ENCODE measurements around the gene DHRS7C.

DHRS7C gene

DNA sequence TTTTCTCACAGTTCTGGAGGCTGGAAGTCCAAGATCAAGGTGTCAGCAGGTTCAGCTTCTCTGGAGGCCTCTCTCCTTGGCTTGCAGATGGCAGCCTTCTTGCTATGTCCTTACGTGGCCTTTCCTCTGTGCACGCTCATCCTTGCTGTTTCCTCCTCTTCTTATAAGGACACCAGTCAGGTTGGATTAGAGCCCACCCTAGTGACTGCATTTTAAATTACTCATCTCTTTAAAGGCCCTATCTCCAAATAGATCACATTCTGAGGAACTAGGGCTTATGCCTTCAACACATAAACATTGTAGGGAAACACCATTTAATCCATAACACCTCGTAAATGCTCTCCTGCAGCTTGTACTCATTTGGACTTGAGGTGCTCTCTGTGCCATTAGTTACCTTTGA lies 36.3 kb downstream of the DHRS7C start:
- DNase-seq: no peak

DNA sequence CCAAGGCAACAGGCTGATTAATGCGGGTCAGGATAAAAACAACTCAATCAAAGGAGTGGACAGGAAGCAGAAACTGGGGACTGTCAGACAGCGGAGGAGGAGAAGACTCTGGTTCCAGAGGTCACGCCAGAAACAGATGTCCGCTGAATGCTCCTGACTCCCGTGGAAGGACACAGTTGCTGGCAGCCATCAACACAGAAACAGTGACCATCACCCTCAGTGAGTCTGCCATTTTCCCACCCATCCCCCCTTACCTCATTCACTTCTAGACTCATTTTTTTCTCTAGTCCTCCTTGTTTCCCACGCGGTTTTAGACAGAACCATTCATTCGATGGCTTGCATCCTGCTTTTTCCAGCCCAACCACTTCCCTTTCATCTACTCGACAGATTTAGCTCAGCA lies 40.9 kb downstream of the DHRS7C start:
- DNase-seq: no peak

DNA sequence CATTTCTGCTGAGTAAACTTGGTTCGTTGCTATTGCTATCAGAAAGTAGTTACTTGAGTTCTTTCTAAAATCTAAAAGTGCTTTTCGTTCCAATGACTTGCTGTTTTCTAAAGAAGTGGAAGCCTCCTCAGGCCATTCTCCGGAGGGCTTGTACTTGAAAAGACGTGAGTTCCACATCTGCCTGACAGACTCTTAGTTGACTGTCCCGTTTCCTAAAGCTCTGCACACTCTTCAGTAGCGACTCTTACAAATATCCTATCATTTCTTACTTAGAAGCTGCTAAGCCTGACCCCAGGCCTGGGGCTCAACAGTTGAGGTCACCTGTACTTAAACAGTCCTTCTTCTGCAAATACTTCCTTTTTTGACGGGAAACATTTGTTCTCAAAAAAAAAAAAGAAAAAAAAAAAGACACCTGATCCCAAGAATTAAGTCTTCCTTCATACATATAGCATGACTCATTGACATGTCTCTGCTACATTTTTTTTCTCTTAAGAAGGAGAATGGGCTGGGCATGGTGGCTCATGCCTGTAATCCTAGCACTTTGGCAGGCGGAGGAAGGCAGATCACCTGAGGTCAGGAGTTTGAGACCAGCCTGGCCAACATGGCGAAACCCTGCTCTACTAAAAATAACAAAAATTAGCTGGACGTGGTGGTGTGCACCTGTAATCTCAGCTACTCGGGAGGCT lies 61.5 kb downstream of the DHRS7C start:
- DNase-seq: no peak

DNA sequence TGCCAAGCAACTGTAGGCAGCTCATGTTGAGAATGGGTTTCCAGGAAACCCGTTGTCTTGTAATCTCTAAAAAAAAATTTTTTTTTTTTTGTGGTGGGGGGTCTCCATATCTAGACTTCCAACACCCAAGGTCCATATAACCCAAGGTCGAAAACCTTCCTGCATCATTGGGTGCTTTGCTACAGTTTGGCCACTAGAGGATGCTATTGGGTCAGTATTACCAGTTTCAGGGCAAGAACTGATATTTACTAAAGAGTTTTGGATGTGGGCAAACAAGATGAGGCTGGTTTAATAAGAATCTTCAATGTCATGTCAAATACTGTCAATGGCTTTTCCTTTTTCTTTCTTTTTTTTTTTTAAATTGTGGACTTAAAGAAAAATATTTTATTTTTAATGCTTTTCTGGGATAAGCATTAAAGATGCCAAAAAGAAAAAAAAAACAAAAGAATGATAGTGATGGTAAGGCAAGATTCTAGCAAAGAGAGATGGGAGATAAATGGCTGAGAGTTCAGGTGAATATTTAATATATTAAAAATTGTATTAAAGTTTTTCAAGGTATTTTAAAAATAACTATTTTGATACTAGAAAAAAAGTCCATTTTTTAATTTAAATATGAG lies 62.2 kb downstream of the DHRS7C start:
- no peak for DNase-seq

DNA sequence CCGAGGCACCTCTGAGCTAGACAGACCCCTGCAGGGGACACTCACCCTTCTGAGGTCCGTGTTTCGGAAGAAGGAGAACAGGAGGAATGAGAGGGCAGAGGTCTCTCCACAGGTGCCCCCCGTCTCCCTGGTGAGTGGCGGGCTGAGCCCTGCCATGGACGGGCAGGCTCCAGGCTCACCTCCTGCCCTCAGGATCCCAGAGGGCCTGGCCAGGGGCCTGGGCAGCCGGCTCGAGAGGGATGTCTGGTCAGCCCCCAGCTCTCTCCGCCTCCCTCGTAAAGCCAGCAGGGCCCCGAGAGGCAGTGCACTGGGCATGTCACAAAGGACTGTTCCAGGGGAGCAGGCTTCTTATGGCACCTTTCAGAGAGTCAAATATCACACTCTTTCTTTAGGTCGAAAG lies 62.8 kb downstream of the DHRS7C start:
- DNase-seq: no peak

DNA sequence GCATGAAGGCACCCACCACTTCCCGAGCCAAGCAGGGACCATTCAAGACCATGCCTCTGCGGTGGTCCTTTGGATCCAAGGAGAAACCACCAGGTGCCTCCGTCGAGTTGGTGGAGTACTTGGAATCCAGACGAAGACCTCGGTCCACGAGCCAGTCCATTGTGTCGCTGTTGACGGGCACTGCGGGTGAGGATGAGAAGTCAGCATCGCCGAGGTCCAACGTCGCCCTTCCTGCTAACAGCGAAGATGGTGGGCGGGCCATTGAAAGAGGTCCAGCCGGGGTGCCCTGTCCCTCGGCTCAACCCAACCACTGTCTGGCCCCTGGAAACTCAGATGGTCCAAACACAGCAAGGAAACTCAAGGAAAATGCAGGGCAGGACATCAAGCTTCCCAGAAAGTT lies 63.4 kb downstream of the DHRS7C start:
- DNase-seq: no peak

DNA sequence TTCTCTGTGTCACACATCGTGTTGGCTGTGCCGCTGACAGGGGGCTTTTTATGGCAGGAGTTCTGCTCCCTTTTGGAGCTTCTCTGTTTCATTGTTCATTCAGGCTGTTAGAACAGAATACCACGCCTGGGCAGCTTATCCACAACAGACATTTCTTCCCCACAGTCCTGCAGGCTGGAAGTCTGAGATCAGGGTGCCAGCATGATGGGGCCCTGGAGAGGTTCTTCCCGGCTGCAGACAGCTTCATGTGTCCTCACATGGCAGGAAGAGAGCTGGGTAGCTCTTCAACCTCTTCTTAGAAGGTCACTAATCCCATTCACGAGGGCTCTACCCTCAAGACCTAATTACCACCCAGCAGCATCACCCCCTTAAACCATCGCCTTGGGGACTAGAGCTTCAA lies 65.1 kb downstream of the DHRS7C start:
- no peak for DNase-seq

DNA sequence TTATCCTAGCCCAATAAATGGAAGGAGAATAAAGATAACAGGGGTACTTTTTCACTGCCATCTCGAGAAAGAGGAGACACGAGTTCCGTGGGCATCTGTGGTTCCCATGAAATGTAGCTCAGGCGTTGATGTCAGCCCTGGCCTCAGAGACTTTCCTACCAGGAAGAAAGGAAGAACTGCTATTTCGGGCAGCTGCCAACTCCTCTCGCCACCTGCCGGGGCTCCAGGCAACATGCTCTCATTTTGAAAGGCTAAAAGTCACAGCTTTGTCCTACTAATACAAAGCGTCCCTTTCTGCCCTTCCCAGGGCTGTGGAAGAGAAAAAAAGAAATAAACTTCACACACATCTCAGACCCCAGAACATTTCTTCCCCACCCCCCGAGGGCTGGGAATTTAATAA lies 65.8 kb downstream of the DHRS7C start:
- no peak for DNase-seq

All from NCI-H2029 (cell line).